HG02798 (cell line): Measurements from ENCODE around the gene SYT17.

Source experiments
- ATAC-seq: cut with Tn5 transposase; IDR thresholded peaks from one replicate; pipeline ENCODE4 v1.9.1; 2021; ENCODE audit warnings: mild to moderate bottlenecking; ENCODE audit not compliant: unreplicated experiment, poor library complexity

Gene SYT17

DNA sequence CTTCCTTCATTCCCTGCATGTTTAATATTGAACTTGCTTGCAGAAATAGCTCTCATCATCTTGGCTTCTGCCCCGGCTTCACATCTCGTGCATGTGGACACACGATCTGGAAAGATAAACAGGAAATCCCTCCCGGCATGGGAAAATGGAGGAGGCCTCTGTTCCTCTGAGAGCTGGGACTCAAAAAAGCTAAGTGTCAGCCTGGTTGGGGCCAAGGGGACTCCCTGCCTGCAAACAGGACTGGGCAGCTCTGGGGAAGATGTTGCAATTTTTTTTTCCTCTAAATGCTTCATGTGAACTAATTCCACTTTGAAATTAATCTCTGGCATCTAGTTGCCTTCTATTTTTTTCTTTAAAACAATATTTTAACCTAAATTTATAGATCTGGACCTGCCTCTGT lies 29.4 kb upstream of the SYT17 start:
- no peak for ATAC-seq

DNA sequence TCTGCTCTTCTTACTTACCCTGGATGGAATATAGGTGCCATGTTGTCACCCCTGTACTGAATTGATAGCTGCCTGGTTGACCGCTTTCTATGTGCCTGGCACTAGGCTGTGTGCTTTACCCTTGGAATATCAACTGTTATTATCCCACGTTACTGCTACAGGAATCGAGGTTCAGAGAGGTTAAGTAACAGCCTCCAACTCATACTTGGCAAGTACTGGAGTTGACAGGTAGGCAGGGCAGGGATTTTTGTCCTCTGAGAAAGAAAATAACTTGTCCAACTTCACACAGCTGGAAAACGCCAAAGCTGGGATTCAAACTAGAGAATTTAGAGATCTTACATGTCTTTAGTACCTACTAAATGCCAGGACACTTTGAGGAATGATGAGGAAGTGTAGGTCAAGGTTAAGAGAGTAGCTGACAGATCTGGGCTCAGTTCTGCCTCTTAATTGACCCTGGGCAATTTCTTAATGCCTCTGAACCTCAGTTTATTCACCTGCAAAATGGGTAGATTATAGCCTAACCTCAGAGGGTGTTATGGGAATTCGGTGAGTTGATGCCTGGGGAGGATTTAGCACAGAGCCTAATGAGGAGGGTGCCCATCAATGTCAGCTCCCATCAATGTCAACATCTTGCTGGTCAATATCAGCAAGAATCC lies 28.5 kb upstream of the SYT17 start:
- no peak for ATAC-seq

DNA sequence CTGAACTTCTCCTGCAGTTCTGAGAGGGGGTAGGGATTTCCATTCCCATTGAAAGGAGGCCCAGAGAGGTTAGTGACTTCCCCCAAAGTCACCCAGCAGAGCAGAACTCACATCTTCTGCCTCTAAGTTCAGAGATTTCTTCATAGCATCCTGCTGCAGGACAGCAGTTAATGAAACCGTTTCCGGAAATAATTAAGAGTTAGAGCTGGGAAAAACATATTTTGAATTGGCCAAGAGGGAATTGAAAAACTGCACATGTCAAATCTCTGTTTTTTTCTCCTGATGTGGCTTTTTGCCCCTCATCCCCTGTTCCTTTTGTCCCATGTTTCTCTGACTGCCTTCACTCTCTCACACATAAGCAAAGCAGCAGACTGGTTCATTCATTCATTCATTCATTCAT lies 27.6 kb upstream of the SYT17 start:
- ATAC-seq = no peak

DNA sequence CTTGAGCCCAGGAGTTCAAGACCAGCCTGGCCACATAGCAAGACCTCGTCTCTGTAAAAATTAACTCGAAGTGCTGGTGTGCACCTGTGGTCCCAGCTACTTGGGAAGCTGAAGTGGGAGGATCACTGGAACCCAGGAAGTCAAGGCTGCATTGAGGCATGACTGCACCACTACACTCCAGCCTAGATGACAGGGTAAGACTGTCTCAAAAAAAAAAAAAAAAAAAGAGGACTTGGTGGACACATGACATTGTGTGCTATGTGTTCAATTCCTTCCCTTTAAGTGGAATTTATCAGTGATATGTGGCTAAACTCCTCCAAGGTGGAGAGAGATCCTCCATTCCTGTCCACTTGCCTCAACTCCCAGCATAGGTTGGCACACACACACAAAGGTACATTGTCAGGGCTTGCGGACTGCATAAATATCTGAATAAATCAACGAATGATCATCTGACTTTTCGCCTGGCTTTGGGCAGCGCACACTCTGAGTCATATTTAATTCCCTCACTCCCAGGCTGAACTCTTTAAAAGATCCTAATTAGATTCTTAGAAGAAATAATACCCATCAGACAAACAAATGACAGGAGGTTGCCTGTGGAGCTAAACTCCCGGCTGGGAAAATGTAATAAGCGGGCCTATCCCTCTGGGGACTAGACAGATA lies 25.0 kb upstream of the SYT17 start:
- ATAC-seq = no peak

DNA sequence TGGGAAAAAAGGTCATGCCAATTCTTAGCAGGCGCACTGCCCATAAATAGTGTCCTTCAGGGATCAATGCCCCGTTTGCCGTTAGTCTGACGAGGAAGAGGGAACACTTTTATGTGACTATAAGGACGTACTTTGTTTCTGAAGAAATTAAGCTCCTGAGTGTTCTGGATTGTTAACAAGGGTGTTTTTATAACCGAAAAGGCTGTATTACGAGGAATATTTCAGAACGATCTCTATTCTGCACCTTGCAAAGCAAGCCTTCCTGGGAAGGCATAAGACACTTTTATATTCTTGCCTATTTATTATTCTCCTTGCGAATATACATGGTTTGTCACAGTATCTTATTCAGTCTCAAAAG lies 24.5 kb upstream of the SYT17 start:
- ATAC-seq = no peak

DNA sequence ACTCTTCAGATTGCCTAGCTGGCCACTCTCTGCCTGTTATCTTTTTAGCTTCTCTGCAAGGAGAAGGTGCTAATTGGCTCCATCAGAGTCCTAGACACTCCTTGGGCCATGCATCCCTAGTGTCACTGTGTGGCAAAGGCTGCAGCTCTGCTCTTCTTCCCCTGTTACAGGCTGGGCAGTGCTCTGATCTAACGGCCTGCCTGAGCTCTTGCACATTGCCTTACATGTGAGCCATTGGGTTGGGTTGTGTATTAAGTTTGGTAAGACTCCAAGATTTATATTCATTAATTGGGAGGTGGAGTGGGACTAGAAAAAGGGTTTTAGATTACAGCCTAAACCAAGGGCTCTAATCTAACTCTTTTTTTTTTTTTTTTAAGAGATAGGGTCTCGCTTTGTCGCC lies 23.0 kb upstream of the SYT17 start:
- no peak for ATAC-seq

DNA sequence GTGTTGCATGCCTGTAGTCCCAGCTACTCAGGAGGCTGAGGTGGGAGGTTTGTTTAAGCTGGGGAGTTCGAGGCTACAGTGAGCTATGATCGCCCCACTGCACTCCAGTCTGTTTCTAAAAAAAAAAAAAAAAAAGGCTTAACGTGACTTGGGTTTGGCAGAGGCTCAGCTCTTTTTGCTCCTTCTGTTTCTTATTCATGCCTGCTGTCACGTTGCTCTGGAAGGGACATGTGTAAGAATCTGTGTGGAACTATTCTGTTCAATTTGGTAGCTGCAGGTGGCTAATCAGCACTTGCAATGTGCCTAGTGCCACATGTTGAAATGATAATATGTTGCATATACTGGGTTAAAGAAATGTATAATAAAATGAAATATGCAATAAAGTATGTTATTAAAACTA lies 20.9 kb upstream of the SYT17 start:
- ATAC-seq = no peak

DNA sequence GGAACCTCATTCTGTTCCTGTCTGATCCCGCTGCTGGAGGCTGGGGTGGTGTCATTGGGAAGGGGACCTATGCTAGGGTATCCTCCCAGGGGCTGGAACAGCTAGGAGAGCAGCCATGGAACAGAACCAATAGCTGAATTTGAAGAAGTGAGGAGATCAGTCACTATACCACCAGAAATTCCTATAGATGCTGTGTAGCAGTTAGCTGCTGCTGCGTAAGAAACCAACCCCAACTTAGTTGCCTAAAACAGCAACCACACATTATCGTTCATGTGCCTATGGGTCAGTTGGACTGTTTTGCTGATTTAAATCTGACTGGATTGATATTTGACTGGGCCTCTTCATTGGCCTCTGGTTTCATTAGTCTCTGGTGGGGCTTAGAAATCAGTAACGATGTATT lies 20.4 kb upstream of the SYT17 start:
- ATAC-seq = no peak

DNA sequence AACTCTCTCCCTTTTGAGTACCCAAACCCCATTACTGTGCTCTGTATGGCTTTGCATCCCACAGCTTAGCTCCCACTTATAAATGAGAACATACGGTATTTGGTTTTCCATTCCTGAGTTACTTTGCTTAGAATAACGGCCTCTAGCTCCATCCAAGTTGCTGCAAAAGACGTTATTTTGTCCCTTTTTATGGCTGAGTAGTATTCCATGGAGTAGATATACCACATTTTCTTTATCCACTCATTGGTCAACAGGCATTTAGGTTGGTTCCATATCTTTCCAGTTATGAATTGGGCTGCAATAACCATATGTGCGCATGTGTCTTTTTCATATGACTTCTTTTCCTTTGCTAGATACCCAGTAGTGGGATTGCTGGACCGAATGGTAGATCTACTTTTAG lies 19.9 kb upstream of the SYT17 start:
- ATAC-seq = no peak

DNA sequence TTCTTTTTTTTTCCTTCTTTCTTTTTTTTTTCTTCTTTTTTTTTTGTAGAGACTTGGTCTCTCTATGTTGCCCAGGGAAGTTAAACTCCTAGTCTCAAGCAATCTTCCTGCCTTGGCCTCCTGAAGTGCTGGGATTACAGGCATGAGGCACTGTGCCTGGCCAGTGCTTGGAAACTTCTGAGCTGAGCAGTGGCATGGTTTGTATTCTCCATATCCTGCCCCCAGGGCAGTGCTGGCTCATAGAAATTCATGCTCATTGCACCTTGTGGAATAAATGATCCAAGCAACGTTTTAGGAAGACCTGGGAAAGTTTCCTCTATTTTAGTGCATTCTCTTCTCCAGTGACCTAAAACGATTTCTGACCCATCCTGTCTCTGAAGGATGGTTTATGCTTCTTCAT lies 16.7 kb upstream of the SYT17 start:
- ATAC-seq = no peak

DNA sequence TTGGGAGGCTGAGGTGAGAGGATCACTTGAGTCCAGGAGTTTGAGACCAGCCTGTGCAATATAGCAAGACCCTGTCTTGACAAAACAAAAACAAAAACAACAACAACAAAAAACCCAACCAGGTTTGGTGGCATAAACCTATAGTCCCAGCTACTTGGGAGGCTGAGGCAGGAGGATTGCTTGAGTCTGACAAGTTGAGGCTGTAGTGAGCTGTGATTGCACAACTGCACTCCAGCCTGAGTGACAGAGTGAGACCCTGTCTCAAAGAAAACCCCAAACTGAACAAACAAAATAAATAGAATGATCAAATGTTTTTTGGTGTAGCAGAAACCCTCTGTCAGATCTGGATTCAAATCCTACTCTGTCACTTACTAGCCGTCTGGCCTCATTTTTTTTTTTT lies 16.0 kb upstream of the SYT17 start:
- ATAC-seq = no peak

DNA sequence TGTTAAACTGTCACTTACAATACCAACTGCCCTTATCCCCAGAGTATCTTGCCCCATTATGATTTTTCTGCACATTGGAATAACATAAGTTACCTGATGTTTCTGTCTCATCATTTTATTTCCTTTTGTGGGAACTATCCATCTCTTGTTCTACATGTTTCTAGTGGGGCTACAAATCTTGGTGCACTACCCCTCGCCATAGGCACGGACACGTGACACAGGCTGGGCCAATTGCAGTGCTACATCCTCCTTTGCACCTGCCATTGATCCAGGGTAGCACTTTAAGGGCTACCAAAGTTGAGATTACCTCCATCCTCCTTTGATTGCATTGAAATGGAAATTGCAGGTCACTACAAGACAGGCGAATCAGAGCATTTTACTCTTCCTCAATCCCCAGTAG lies 14.2 kb upstream of the SYT17 start:
- ATAC-seq = no peak

DNA sequence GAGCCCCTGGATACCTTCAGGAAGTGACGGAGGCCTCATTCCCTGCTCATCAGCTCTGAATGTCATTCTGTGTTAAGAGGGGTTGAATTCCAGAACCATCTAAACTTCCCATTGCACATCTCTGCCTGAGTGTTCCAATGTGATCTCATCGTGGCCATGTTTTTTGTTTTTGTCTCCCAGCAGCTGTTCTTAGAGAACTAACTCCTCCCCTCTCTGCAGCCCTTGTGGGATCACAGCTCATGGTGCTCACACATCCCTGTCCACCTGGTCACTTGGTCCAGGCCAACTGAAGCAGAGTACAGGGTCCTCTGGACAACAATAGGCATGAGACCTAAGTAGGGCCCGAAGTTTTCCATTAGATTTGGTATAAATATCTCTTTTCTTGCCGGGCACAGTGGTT lies 6.0 kb upstream of the SYT17 start:
- no peak for ATAC-seq

DNA sequence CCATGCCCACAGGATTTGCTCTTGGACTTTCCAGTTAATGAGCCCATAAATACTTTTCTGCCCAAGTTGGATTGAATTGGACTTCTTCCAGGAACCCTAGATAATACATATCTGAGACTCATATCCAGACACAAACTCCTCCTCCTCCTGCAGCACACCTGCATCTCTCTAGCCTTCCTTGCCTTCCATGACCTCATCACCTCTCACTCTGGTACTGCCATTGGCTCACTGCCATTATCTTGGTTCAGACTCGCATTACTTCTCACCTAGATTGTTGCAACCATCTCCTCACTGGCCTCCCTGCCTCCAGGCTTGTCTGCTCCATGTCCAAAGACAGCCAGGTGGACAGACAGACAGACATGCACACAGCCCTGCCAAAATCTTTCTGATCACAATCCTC lies 4.8 kb upstream of the SYT17 start:
- ATAC-seq = no peak

DNA sequence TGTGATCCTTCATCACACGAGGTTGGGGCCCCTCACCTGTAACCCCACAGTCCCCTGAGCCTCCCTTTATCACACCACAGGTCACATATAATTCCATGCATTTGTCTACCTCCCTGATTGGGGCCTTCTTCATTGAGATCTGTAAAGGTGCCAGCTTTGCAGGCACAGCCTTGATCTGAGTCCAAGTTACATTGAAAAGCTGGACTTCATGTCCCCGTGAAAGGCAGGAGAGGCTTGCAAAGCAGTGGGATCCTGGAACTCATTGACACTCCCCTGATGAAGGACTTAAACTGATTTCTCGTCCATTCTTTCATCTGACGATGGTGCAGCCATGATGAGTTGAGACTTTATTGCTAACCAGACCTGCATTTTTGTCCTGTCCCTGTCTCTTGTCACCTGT lies 3.8 kb upstream of the SYT17 start:
- ATAC-seq = no peak

DNA sequence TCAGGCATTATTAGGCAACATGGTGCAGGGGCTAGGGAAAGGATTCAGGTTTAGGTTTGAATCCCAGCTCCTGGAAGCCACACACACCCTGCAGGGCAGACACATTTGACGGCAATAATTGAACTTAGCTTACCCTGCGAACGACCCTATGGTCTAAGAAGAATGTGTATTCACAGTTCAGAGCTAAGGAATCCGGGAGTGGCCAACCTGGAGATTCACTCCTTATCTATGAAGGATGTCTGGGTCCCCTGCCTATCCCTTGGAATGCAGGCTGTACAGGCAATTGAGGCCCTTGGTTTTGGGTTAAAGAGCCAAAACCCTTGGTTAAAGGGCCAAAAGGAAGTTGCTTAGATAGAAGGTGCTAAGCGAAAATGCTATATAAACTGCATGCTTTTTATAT lies 2.9 kb upstream of the SYT17 start:
- no peak for ATAC-seq

DNA sequence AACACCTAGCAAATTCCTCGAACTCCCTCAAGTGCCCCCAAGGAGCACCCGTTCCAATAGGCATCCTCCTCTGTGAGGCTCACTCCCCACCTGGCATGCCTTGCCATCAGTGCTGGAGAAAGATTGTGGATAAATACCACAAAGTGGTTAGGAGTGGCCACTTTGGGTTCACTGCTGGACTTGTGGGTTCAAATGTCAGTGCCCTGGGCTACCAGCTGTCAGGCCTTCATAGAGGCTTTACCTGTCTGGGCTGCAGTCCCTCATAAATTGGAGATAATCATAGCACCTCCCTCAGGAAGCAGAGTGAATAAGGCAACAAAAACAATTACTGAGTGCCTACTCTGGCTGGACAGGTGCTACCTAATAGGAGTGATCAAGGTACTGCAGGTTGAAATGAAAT lies 1.5 kb upstream of the SYT17 start:
- ATAC-seq = no peak

DNA sequence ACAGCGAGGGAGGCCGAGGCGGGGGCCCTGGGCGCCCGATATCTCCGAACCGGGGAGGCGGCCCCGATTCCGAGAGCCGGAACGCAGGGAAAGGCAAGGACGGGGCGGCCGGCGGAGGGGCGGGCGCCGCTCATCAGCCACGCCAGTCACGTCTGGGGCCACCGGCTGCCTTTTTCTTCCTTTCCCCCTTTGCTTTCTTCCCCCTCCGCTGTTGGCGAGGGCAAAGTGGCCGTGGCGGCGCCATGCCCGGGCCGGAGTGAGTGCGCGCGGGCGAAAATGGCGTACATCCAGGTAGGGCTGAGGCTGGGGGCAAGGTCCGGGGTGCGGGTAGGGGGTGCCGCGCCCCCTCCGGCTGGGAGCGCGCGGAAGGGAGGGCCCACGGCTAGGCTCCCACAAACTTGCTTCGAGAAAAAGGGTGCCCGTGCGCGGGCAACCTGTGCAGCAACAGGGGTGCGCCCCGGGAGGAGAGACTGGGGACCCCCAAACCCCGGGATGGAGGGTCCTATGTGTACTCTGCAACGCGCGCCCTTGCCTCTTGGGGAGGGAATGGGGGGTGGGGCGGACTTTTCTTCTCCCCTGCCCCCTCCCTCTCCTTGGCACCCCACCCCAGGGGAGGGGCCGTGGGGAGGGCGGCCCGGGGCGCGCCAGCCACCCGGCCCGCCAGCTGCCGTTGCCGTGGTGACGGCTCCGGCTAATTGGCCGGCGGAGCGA lies 486 bp downstream of the SYT17 start:
- ATAC-seq = no peak

DNA sequence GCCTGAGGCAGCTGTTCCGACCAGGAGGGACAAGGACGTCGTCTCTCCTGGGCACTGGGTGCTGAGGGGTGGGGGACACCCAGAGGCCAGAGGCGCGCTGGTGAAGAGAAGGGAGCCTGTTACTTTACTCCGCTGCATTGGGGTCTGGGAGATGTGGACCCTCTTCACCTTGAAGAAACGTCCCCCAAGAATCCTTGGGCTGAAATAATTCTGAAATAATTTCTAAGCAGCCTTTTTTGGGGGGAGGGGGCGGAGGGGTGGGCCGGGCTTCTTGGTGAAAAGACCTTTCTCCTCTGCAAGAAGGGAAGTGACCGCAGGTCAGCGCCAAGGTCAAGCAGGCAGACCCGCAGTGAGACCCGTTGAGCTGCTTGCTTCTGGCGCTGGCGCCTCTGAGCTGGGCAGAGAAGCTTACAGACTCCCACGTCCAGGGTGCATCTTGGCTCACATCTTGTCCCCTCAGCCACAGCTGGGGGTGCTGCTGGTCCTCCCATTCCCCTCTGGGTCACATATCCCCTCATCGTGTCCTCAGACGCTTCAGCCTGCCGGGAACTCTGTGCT lies 1.1 kb downstream of the SYT17 start:
- ATAC-seq = no peak

DNA sequence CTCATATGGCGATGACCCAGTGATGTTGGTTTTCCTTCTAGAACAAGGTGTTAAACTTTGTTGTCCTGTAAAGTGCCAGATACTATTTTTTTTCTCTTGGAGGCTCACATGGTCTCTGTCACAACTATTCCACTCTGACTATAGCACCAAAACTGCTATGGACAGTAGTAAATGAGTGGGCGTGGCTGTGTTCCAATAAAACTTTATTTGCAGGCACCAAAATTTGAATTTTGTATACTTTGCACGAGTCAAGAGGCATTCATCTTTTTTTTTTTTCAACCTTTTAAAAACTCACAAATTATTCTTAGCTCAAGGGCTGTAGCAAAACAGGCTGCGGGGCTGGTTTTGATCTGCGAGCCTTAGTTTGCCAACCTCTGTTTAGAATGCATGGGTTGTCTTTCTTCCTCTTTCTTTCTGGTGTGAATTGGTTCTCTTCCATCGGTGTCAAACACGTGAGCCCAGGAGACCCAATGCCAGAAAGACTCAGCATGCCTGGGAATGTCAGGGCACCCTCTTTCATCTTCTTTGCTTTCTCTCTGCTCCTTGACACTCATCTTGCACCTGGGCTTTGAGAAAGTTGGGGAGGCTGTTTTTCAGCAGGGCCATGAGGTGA lies 2.1 kb downstream of the SYT17 start:
- no peak for ATAC-seq

DNA sequence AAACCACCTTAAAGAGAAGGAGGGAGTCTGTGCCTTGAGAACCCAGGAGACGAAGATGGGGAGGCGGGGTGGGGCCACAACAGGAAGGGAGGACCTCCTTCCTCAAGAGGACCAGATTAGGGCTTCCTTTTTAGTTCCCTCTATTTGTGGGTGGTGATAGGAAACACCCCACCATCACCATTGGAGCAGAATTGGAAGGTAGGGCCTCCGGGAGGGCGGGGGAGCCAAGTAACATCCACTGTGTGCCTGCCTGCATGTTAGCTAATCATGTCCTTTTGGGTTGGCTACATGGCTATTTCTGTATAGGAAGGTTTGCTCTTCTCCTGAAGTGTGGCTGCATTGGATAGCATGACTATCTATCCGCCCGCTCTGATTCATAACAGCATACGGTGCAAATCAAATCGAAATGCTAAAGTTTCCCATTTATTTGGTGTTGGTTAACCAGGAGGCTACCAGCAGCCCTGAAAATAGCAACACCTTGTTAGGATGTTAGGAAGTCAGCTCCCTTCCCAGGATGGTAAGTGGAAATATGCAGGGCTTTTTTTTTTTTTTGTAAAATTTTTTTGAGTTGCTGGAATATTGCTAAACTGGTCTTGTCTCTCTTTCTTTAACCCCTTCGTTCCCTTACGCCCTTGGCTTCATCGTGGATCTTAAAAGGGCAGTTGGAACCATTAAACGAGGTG lies 4.2 kb downstream of the SYT17 start:
- ATAC-seq = no peak
